ENCODE data around the gene TOMM20L.
"Not testable (repeated sequence)": the region's sequence is repeated elsewhere in the genome, so short reads cannot be mapped to it uniquely, and the experiment has no call there.

TOMM20L gene
- long read RNA-seq, partial matches to known transcripts, result 0 of 1 reads
- long read RNA-seq, other reads (novel, unspliced or antisense), result 0 of 1 reads

DNA sequence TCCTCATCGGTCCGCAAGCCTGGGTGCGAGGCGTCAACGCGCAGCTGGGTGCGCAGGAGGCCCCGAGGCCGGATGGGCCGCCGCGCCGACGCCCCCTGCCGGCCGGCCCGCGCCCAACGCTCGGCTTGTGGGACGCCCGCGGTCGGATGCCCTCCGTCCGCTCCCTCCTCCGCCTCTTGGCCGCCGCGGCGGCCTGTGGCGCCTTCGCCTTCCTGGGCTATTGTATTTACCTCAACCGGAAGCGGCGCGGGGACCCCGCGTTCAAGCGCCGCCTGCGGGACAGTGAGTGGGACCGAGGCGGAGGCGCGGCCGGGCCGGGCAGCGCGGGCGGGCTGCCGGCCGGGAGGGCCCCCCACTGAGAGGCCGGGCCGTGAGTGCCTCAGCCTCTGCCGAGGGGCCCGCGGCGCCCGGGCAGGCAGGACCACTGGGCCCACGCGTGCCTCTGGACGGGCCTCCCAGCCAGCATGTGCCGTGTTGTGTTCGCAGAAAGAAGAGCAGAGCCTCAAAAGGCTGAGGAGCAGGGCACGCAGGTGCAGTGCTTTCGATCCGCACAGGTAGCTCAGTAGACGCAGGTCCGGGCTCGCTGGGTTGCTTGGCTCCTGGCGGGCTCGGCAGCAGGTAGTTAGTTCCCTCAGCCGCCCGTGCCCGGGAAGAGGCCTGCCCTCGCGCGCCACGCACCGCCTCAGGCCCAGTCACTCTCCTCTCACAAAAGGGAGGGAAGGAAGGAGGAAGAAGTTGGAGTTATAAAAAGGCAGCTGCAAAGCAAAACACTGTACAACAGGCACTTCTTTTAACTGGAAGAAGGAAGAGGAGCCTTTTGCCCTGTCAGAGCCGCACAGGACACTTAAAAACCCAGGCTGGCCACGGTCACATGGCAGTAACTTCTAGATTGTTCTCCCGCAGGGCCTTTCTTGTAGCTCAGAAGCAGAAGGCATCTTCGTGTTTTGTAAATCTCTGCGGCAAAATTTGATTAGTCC is at the start of gene TOMM20L:
Gene TOMM20L (plus strand): TSS at position 119 of the 977 bp plus-strand sequence. CDS start 28 bp downstream, at position 147.
- Histone ChIP-seq H3K4me3 (replicated peaks; ENCODE audit: insufficient read depth, low read length) (peak within 1 kb of the TSS; percentile 39), H3K27ac (replicated peaks) (no peak within 1 kb of the TSS), H3K27me3 (ENCODE audit: insufficient read depth, poor library complexity, severe bottlenecking) (no peaks in the 10 kb centered on the region)
- TF ChIP-seq GABPA (IDR thresholded peaks at IDR 0.05; ENCODE audit: low read depth), result no peak
- TF ChIP-seq, protein P1, sequence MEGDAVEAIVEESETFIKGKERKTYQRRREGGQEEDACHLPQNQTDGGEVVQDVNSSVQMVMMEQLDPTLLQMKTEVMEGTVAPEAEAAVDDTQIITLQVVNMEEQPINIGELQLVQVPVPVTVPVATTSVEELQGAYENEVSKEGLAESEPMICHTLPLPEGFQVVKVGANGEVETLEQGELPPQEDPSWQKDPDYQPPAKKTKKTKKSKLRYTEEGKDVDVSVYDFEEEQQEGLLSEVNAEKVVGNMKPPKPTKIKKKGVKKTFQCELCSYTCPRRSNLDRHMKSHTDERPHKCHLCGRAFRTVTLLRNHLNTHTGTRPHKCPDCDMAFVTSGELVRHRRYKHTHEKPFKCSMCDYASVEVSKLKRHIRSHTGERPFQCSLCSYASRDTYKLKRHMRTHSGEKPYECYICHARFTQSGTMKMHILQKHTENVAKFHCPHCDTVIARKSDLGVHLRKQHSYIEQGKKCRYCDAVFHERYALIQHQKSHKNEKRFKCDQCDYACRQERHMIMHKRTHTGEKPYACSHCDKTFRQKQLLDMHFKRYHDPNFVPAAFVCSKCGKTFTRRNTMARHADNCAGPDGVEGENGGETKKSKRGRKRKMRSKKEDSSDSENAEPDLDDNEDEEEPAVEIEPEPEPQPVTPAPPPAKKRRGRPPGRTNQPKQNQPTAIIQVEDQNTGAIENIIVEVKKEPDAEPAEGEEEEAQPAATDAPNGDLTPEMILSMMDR (IDR thresholded peaks at IDR 0.05; ENCODE audit: insufficient read depth, low read length), result peak; percentile 44
- peak; percentile 50 to 75 for DNase-seq (ENCODE audit: low read depth in 1 of 2, low spot score in 1 of 2)

DNA sequence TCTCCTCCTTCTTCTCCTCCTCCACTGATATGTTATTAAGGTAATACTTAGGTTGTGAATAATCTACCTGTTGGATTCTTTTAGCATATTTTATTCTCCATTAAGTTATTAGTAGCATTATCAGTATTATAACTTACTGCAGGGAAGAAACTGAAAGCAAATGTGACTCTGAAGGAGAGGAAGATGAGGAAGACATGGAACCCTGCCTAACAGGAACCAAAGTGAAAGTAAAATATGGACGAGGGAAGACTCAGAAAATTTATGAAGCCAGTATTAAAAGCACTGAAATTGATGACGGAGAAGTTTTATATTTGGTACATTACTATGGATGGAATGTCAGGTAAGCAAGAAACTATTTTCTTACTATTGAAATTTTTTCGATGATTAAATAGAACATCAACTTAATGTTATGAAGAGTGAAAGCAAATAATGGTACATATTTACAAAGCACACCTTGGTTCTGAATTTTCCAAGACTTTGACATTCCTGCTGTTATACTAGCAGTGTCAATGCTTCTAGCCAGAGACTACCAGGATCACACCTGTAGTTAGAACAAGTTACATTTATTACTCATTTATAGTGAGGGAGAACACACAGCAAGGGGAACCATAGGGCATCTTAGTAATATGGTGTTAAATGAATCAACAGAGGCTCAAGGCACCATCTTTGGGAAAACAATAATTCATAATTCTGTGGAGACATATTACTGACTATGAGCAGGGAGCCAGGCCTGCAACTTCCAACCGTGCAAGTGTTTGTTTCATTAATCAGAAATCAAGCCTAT is 42.0 kb upstream of the TOMM20L start:
- TF ChIP-seq SPI1 (IDR thresholded peaks at IDR 0.05; ENCODE audit: borderline replicate concordance, low read depth) (no peak), POLR2AphosphoS5 (IDR thresholded peaks at IDR 0.05; ENCODE audit: low read depth) (no peak), GABPA (IDR thresholded peaks at IDR 0.05; ENCODE audit: low read depth) (no peak)
- TF ChIP-seq, protein P1 (IDR thresholded peaks at IDR 0.05; ENCODE audit: insufficient read depth, low read length), result no peak
- TF ChIP-seq, protein P2, sequence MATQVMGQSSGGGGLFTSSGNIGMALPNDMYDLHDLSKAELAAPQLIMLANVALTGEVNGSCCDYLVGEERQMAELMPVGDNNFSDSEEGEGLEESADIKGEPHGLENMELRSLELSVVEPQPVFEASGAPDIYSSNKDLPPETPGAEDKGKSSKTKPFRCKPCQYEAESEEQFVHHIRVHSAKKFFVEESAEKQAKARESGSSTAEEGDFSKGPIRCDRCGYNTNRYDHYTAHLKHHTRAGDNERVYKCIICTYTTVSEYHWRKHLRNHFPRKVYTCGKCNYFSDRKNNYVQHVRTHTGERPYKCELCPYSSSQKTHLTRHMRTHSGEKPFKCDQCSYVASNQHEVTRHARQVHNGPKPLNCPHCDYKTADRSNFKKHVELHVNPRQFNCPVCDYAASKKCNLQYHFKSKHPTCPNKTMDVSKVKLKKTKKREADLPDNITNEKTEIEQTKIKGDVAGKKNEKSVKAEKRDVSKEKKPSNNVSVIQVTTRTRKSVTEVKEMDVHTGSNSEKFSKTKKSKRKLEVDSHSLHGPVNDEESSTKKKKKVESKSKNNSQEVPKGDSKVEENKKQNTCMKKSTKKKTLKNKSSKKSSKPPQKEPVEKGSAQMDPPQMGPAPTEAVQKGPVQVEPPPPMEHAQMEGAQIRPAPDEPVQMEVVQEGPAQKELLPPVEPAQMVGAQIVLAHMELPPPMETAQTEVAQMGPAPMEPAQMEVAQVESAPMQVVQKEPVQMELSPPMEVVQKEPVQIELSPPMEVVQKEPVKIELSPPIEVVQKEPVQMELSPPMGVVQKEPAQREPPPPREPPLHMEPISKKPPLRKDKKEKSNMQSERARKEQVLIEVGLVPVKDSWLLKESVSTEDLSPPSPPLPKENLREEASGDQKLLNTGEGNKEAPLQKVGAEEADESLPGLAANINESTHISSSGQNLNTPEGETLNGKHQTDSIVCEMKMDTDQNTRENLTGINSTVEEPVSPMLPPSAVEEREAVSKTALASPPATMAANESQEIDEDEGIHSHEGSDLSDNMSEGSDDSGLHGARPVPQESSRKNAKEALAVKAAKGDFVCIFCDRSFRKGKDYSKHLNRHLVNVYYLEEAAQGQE (IDR thresholded peaks at IDR 0.05; ENCODE audit: insufficient replicate concordance, low read depth), result no peak
- no peak overlapping the region for H3K4me3 ChIP-seq (replicated peaks; ENCODE audit: insufficient read depth, low read length)

DNA sequence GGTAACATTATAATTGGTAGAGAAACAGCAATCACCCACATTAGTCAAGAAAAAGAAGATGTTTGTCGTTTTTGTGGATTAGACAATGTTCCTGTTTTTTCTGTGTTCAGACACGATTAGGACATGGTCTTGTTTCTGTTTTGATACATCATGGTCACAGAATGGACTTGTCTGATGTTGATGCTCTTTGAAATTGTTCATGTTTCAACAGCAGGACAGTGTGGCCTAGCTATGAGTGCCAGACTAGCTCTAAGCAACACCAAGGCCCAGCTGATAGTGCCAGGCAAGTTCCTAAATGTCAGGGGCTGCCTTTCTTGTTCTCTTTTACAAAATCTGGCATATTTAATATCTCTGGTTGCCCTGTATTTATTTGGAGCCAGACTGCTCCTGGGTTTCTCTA is 40.9 kb upstream of the TOMM20L start:
- no peak overlapping the region for H3K4me3 ChIP-seq (replicated peaks; ENCODE audit: insufficient read depth, low read length)
- no peak for TF ChIP-seq GABPA (IDR thresholded peaks at IDR 0.05; ENCODE audit: low read depth)
- no peak for TF ChIP-seq POLR2AphosphoS5 (IDR thresholded peaks at IDR 0.05; ENCODE audit: low read depth)
- TF ChIP-seq, protein P1 (IDR thresholded peaks at IDR 0.05; ENCODE audit: insufficient read depth, low read length), result no peak
- TF ChIP-seq SPI1 (IDR thresholded peaks at IDR 0.05; ENCODE audit: borderline replicate concordance, low read depth), result no peak

More for the DNA sequence above, 42.0 kb upstream of the TOMM20L start:
- H3K27ac ChIP-seq (replicated peaks), result peak overlapping the region; percentile 51
- no peaks in the 10 kb centered on the region for H3K27me3 ChIP-seq (ENCODE audit: insufficient read depth, poor library complexity, severe bottlenecking)
- no peak for DNase-seq (ENCODE audit: low read depth in 1 of 2, low spot score in 1 of 2)

DNA sequence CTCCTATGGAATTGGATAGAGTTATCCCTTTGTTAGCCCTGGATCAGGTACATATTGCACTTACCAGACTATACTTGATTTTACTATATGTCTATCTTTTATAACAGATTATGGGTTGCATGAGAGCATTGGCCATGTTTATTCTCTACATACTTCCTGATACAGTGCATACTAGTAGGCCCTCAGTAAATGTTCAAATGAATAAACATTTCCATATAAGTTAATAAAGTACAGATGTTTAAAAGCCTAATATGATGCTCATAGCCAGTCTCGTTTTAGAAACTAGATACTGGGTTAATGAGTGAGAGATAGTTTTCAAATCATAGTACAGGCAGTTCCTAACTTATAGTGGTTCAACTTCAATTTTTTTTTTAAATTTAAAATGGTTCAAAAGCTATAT is 39.5 kb upstream of the TOMM20L start:
- TF ChIP-seq POLR2AphosphoS5 (IDR thresholded peaks at IDR 0.05; ENCODE audit: low read depth), result no peak
- TF ChIP-seq, protein P1 (IDR thresholded peaks at IDR 0.05; ENCODE audit: insufficient read depth, low read length), result no peak
- TF ChIP-seq SPI1 (IDR thresholded peaks at IDR 0.05; ENCODE audit: borderline replicate concordance, low read depth), result no peak
- TF ChIP-seq, protein P2 (IDR thresholded peaks at IDR 0.05; ENCODE audit: insufficient replicate concordance, low read depth), result no peak
- TF ChIP-seq GABPA (IDR thresholded peaks at IDR 0.05; ENCODE audit: low read depth), result no peak
- Histone ChIP-seq H3K4me3 (replicated peaks; ENCODE audit: insufficient read depth, low read length) (no peak overlapping the region), H3K27ac (replicated peaks) (no peak overlapping the region), H3K27me3 (ENCODE audit: insufficient read depth, poor library complexity, severe bottlenecking) (no peaks in the 10 kb centered on the region)
- no peak for DNase-seq (ENCODE audit: low read depth in 1 of 2, low spot score in 1 of 2)

More for the DNA sequence above, 40.9 kb upstream of the TOMM20L start:
- H3K27ac ChIP-seq (replicated peaks), result peak overlapping the region; percentile 3; the same call in 1 of the 2 replicates
- DNase-seq (ENCODE audit: low read depth in 1 of 2, low spot score in 1 of 2), result no peak
- H3K27me3 ChIP-seq (ENCODE audit: insufficient read depth, poor library complexity, severe bottlenecking), result no peaks in the 10 kb centered on the region

DNA sequence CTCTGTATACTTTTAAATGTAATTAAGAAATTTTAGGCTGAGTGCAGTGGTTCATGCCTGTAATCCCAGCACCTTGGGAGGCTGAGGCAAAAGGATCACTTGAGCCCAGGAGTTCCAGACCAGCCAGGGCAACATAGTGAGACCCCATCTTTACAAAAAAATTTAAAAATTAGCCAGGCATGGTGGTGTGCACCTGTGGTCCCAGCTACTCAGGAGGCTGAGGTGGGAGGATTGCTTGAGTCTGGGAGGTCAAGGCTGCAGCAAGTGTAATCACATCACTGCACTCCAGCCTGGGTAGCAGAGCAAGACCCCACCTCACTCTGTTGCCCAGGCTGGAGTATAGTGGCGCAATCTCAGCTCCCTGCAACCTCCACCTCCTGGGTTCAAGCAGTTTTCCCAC is 33.5 kb upstream of the TOMM20L start:
- not testable (repeated sequence) for DNase-seq (ENCODE audit: low read depth in 1 of 2, low spot score in 1 of 2); H3K27ac ChIP-seq (replicated peaks); H3K27me3 ChIP-seq (ENCODE audit: insufficient read depth, poor library complexity, severe bottlenecking); H3K4me3 ChIP-seq (replicated peaks; ENCODE audit: insufficient read depth, low read length)

All from HL-60 (cell line).